HG02885 (cell line): ENCODE data around the gene GPR17.

Experiments
- ATAC-seq: cut with Tn5 transposase; IDR thresholded peaks from one replicate; pipeline ENCODE4 v1.9.1; 2021; ENCODE audit warnings: mild to moderate bottlenecking; ENCODE audit not compliant: unreplicated experiment, poor library complexity

Gene GPR17

GRCh38 chr2:127664895-127665225 is 18.9 kb downstream of the GPR17 start:
- no peak for ATAC-seq

GRCh38 chr2:127665267-127665893 is 19.4 kb downstream of the GPR17 start:
- no peak for ATAC-seq

- ATAC-seq: no peak
Observed at GRCh38 chr2:127669056-127669455, 23.1 kb downstream of the GPR17 start.

GRCh38 chr2:127670055-127670956 is 24.4 kb downstream of the GPR17 start:
- ATAC-seq: no peak

DNA sequence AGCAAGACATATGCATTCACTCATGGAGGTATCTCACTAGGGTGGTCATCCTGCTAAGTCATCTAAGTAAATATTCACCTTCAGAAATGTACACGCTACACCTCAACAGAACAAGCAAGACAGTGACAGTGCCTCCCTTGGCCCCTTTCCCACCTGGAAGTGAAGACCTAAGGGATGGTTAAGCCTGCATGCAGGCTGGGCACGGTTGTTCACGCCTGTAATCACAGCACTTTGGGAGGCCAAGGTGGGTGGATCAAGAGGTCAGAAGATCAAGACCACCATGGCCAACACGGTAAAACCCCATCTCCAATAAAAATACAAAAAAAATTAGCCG is 25.0 kb downstream of the GPR17 start:
- ATAC-seq: no peak

GRCh38 chr2:127671557-127672302 is 25.8 kb downstream of the GPR17 start:
- no peak for ATAC-seq

DNA sequence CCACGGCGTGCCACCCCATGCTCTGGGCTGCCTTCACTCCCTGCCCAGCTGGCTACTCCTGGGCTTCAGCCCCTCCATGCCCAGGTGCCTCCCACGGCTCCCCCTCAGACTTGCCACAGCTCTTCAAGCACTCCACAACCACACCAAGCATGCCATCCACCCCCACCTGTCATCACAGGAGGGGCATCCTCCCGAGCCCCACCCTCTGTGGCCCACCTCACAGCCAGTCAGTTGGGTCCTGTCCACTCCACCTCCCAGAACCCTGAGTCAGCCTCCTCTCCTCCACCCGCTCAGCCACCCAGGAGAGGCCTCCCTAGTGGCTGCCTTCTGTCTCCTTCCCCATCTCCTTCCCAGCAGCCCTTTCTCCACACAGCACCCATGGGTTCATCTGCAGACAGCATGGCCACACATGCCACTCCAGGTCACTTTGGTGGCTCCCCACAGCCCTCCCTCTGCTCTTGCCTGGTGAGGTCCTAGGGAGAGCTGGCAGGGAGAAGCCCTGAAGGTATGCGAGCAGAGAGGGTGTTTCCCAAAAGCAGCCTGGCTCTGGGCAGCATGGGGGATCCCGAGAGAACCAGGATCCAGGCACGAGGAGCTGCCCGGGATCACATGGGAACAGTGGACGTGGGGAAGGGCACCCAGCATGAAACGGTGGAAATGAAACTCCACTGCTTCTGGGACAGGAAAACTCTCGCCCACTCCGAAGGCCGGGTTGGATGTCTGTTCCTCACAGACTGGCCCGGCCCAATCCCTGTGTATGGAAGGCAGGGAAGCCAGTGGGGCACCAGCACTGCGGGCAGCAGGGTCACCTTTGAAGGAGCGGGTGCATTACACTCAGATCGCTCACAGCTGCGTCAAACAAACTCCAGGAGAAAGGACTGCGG is 26.6 kb downstream of the GPR17 start:
- ATAC-seq: no peak

- ATAC-seq: no peak
Observed at GRCh38 chr2:127673291-127674069, 27.5 kb downstream of the GPR17 start.

DNA sequence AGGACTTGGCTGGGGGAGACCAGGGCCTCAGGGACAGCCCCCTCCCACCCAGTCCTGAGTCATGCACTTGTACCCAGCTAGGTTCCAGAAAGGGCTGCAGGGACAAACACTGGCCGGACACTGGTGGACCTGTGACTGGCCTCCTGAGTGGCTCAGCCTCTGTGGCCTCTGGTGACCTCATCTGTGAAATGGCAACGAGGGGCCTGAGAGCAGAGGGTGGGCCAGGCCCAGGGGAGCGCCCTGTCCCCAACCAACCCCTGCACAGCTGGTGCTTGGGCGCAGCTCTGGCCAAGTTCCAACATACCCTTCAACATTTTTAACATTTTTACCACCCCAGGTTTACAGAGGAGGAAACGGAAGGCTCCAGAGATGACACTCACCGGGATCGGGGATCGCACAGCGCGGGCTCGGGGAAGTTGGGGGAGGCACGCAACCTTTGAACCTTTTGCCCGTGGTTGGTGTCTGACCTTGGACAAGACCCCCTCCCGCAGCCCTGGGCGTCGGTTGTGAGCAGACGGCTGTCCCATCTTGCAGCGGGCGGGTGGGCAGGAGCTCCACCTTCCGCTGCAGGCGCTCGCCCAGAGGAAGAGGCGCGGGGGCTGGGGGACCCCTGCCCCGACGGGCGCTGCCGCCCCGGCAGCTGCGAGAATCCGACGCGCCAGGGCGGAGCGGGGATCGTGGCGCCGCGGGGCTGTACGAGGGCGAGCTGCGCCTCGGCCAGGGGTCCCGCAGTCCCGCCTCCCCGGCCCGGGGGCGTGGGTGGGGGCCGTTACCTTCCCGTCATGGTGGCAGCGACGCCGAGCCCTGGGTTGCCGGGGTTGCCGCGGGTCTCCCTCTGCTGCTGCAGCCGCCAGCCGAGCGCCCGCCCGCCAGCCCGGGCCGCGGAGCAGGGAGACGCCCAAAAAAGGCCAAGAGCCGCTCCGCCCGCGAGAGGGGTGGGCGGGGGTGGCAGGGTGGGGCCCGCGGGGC is 28.6 kb downstream of the GPR17 start:
- no peak for ATAC-seq

- no peak for ATAC-seq
Observed at GRCh38 chr2:127675331-127676261, 29.6 kb downstream of the GPR17 start, which contains the start of gene LIMS2. TSS of gene LIMS2 (minus strand) at chr2:127675530. CDS start at chr2:127675024, 506 bp downstream.

- ATAC-seq: no peak
Observed at GRCh38 chr2:127676906-127677305, 31.0 kb downstream of the GPR17 start.

DNA sequence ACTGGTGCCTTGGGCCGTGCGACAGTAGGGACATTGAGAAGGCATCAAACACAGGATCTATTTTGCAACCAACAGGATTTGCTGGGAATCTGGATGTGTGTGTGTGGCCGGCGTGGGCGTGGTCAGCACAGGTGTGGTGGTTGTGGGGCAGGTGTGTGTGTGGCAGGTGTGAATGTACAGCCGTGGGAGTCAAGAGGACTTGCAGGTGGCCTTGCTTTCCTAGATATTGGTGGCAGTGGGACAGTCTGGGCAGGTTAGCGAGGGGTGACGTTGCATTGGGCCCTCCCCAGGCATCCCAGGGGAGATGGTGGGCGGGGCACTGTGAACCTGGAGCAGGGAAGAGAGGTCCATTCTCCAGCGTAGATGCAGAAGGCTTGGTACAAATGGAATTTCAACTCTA is 32.6 kb downstream of the GPR17 start:
- no peak for ATAC-seq

- ATAC-seq: no peak
Observed at GRCh38 chr2:127678991-127679390, 33.0 kb downstream of the GPR17 start.

DNA sequence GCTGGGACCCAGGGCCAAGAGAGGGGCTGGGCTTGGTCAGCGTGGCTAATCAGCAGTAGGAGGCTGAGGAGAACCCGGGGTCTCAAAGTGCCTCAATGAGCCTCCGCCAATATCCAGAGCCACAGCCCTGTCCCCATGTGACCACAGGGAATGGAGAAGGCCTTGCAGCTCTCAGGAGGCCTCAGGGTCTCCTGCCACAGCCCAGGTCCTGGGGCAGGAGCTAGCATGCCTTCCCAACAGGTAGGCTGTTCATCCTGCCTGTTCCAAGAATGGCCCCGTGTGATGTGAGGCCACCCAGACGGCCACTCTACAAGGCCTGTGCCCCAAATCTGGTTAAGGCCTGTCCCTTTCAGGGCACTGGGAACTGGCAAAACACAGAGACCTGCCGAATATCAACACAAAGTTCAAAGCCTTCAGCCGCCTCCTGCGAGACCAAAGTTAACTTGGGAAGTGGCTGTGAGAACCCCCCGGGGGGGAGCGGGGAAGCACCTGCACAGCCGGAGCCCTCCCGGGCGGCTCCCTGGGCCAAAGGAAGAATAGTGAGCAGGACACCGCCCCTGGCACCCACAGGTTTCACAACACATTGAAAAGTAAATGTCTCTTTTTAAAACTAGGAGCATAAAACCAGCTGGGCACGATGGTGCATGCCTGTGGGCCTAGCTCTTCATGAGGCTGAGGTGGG is 33.9 kb downstream of the GPR17 start:
- no peak for ATAC-seq

DNA sequence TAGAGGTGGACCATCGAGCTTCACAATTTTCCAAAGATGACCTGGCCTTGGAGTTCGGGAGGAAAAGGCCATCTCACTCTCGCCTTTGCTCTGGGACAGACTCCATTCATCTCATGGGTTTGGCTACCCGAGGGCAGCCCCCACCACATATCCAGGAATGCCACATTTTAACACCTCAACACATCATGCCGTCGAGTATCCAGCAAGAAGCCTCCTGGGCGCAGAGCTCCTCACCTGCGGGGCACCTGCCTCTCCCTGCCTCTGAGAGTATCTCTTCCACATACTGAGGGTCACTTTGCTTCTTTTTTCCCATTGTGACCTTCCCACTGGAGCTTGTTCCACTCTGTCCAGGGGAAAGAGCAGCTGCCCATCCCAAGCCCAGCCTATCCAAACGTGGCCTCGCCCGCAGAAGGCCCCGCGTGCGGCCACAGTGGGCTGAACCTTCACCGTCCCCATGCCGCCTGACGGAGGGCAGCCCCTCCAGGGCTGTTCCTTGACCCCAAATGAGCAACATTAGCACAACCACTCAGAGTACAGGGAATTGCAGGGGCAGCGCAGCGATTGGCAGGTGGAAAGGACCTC is 34.8 kb downstream of the GPR17 start:
- ATAC-seq: no peak

GRCh38 chr2:127681288-127681804 is 35.4 kb downstream of the GPR17 start:
- no peak for ATAC-seq
